OCI-M1 (cell line): ENCODE measurements around the gene CYP19A1.

Experiments used
- DNase-seq: peaks from one replicate; lab custom pipeline; 2025; lab: John Stamatoyannopoulos, UW

CYP19A1 gene

GRCh38 chr15:51359981-51360380 is 21.6 kb upstream of the CYP19A1 start:
- no peak for DNase-seq

- peak; percentile 64 for DNase-seq
These were observed 18.6 kb upstream of the CYP19A1 start for GRCh38 chr15:51356983-51357382.

GRCh38 chr15:51356147-51356546 is 17.8 kb upstream of the CYP19A1 start:
- DNase-seq: no peak

GRCh38 chr15:51355096-51355495 is 16.7 kb upstream of the CYP19A1 start:
- DNase-seq: peak; percentile 49

GRCh38 chr15:51353976-51354375 is 15.6 kb upstream of the CYP19A1 start:
- DNase-seq: no peak

- no peak for DNase-seq
These were observed 12.3 kb upstream of the CYP19A1 start for GRCh38 chr15:51350723-51351122.

GRCh38 chr15:51349156-51349844 is 10.9 kb upstream of the CYP19A1 start:
- no peak for DNase-seq

GRCh38 chr15:51348688-51349087 is 10.3 kb upstream of the CYP19A1 start:
- no peak for DNase-seq

- DNase-seq: no peak
These were observed 7.7 kb upstream of the CYP19A1 start for GRCh38 chr15:51346136-51346535.

- DNase-seq: no peak
These were observed 5.1 kb upstream of the CYP19A1 start for GRCh38 chr15:51343466-51343865.

- DNase-seq: no peak
These were observed 4.0 kb upstream of the CYP19A1 start for GRCh38 chr15:51342227-51342999.

GRCh38 chr15:51341366-51342226 is 3.2 kb upstream of the CYP19A1 start, which contains the start of gene GLDN:
Gene GLDN, plus strand, starts transcription at chr15:51341655. Its CDS starts 30 bp downstream, at chr15:51341685.
- DNase-seq: no peak

- peak; percentile 16 for DNase-seq
These were observed 2.6 kb downstream of the CYP19A1 start for GRCh38 chr15:51335538-51336410.

- DNase-seq: no peak
These were observed 3.3 kb downstream of the CYP19A1 start for GRCh38 chr15:51335087-51335486.

- DNase-seq: peak; percentile 64
These were observed 4.4 kb downstream of the CYP19A1 start for GRCh38 chr15:51334011-51334451.

- no peak for DNase-seq
These were observed 4.8 kb downstream of the CYP19A1 start for GRCh38 chr15:51333571-51333970.

GRCh38 chr15:51332206-51333147 is 5.9 kb downstream of the CYP19A1 start:
- no peak for DNase-seq

- DNase-seq: peak; percentile 23
These were observed 7.3 kb downstream of the CYP19A1 start for GRCh38 chr15:51331141-51331540.

- no peak for DNase-seq
These were observed 9.5 kb downstream of the CYP19A1 start for GRCh38 chr15:51328926-51329325.

GRCh38 chr15:51327081-51327480 is 11.3 kb downstream of the CYP19A1 start:
- no peak for DNase-seq
